IMR-90 (cell line): Measurements from ENCODE around the gene DPH2. TPM values are rescaled to one million over a fixed set of nuclear protein-coding genes. Genes with fewer than 3 reads are reported as not detected.

Source experiments
- ATAC-seq: fragments of 200-7000 bp; cut with Tn5 transposase; 2 replicates; pipeline ENCODE4 v1.9.1; 2020; ENCODE audit warnings: low read depth, mild to moderate bottlenecking, moderate library complexity
- BruUV-seq: library from RNA; stranded (reverse); fragments of 400-500 nt; replicated peaks from 2 replicates; lab custom pipeline; 2021; lab: Mats Ljungman, UMichigan
- CTCF ChIA-PET: fragments of 300-600 bp; formaldehyde crosslinking; extraction: SDS; loops from one replicate; lab custom pipeline; 2021; ENCODE audit warnings: antibody characterized with exemption; lab: Yijun Ruan, JAX
- POLR2A ChIA-PET: fragments of 300-600 bp; sonication (Branson Sonifier 250); formaldehyde crosslinking; loops from one replicate; lab custom pipeline; 2022; ENCODE audit warnings: antibody characterized with exemption; ENCODE audit not compliant: unreplicated experiment; lab: Charles Lee
- DNase-seq: peaks from one replicate; pipeline ENCODE4 v3.0.0; 2013
- H2AFZ ChIP-seq: replicated peaks from 2 replicates; pipeline ENCODE3; 2013; ENCODE audit warnings: low read length, mild to moderate bottlenecking; ENCODE audit not compliant: poor library complexity
- H2AK5ac ChIP-seq: 2 replicates; pipeline ENCODE4 v1.6.1; 2013; ENCODE audit warnings: low read depth, low read length, inconsistent platforms
- H2AK9ac ChIP-seq: replicated peaks from 2 replicates; pipeline ENCODE3; 2013; ENCODE audit warnings: mild to moderate bottlenecking, low read depth, low read length, moderate library complexity; ENCODE audit not compliant: poor library complexity
- H2BK120ac ChIP-seq: 2 replicates; pipeline ENCODE4 v1.6.1; 2013; ENCODE audit warnings: low read depth, low read length, inconsistent platforms
- H2BK15ac ChIP-seq: 3 replicates; pipeline ENCODE4 v1.6.1; 2013; ENCODE audit warnings: low read depth, low read length, inconsistent platforms
- H2BK20ac ChIP-seq: 2 replicates; pipeline ENCODE4 v1.6.1; 2013; ENCODE audit warnings: low read depth, mild to moderate bottlenecking, inconsistent platforms, low read length, moderate library complexity
- H2BK5ac ChIP-seq: 2 replicates; pipeline ENCODE4 v1.6.1; 2013; ENCODE audit warnings: mild to moderate bottlenecking, low read depth, low read length, inconsistent platforms; ENCODE audit not compliant: poor library complexity, severe bottlenecking
- H3K14ac ChIP-seq: replicated peaks from 2 replicates; pipeline ENCODE4 v1.6.1; 2013; ENCODE audit warnings: low read depth, low read length, inconsistent platforms
- H3K18ac ChIP-seq: 2 replicates; pipeline ENCODE4 v1.6.1; 2013; ENCODE audit warnings: low read depth, low read length, control low read depth
- H3K23ac ChIP-seq: 2 replicates; pipeline ENCODE4 v1.6.1; 2013; ENCODE audit warnings: low read depth, low read length, inconsistent platforms
- H3K27ac ChIP-seq: 2 replicates; pipeline ENCODE4 v1.5.1; 2013; ENCODE audit warnings: mild to moderate bottlenecking, control low read depth, low read length; ENCODE audit not compliant: insufficient read depth
- H3K27me3 ChIP-seq: 2 replicates; pipeline ENCODE4 v1.6.1; 2013; ENCODE audit warnings: low read length; ENCODE audit not compliant: control insufficient read depth, insufficient read depth
- H3K36me3 ChIP-seq: 2 replicates; pipeline ENCODE4 v1.6.1; 2013; ENCODE audit warnings: low read length, mixed read lengths; ENCODE audit not compliant: control insufficient read depth, insufficient read depth
- H3K4ac ChIP-seq: 2 replicates; pipeline ENCODE4 v1.6.1; 2013; ENCODE audit warnings: low read depth, low read length, inconsistent platforms
- H3K4me1 ChIP-seq: 2 replicates; pipeline ENCODE4 v1.6.1; 2013; ENCODE audit warnings: low read length, mixed read lengths; ENCODE audit not compliant: control insufficient read depth, insufficient read depth
- H3K4me2 ChIP-seq: 2 replicates; pipeline ENCODE4 v1.6.1; 2013; ENCODE audit warnings: low read depth, mild to moderate bottlenecking, control low read depth, low read length, moderate library complexity
- H3K4me3 ChIP-seq: 2 replicates; pipeline ENCODE4 v1.5.1; 2013; ENCODE audit warnings: low read depth, mild to moderate bottlenecking, control low read depth, low read length, moderate library complexity; ENCODE audit not compliant: insufficient read depth
- H3K56ac ChIP-seq: 2 replicates; pipeline ENCODE4 v1.6.1; 2013; ENCODE audit warnings: low read length, inconsistent platforms; ENCODE audit not compliant: insufficient read depth; ENCODE audit errors: extremely low read depth
- H3K79me1 ChIP-seq, 2 experiments: 2 replicates each; pipeline ENCODE4 v1.6.1; 2013; ENCODE audit warnings: low read length in 2 of 2, inconsistent platforms in 1 of 2, low read depth in 1 of 2
- H3K9ac ChIP-seq: 2 replicates; pipeline ENCODE4 v1.6.1; 2013; ENCODE audit warnings: low read depth, low read length, control low read depth
- H3K9me1 ChIP-seq: 2 replicates; pipeline ENCODE4 v1.6.1; 2013; ENCODE audit warnings: low read length, inconsistent platforms; ENCODE audit not compliant: insufficient read depth
- H3K9me3 ChIP-seq: 2 replicates; pipeline ENCODE4 v1.6.1; 2013; ENCODE audit warnings: low read length; ENCODE audit not compliant: control insufficient read depth, insufficient read depth
- H4K20me1 ChIP-seq: 2 replicates; pipeline ENCODE4 v1.6.1; 2013; ENCODE audit warnings: low read length, inconsistent platforms; ENCODE audit not compliant: insufficient read depth
- H4K5ac ChIP-seq: 2 replicates; pipeline ENCODE4 v1.6.1; 2013; ENCODE audit warnings: mild to moderate bottlenecking, low read depth, low read length, control low read depth
- H4K8ac ChIP-seq, 2 experiments: 2 replicates each; pipeline ENCODE4 v1.6.1; 2013; ENCODE audit warnings: low read depth in 2 of 2, low read length in 2 of 2, control low read depth in 1 of 2, inconsistent platforms in 1 of 2
- H4K91ac ChIP-seq: 2 replicates; pipeline ENCODE4 v1.6.1; 2013; ENCODE audit warnings: low read depth, low read length, inconsistent platforms; ENCODE audit not compliant: insufficient read depth
- MAFK ChIP-seq: IDR thresholded peaks from 2 replicates; pipeline ENCODE4 v1.6.1; 2012; ENCODE audit warnings: low read depth, low read length, improper control_type of control experiment
- POLR2A ChIP-seq: IDR thresholded peaks from 2 replicates; pipeline ENCODE4 v1.6.1; 2012; ENCODE audit warnings: mild to moderate bottlenecking, low read depth, low read length
- WGBS, 2 experiments: methylation state at CpG; one replicate each; pipeline versions ENCODE4 v1.1.5 to v1.1.7; 2013; ENCODE audit warnings: missing lambda C conversion rate in 2 of 2; ENCODE audit not compliant: insufficient read length in 1 of 2; ENCODE audit errors: extremely low coverage in 2 of 2; 5-methylcytosine and 5-hydroxymethylcytosine counted together
- dilution Hi-C: fragments of 300-500 bp; cut with HindIII; formaldehyde crosslinking; loops from one replicate; pipeline ENCODE4 v1.14.3; 2018; ENCODE audit warnings: low sequenced_read_pairs; ENCODE audit not compliant: unreplicated experiment
- in situ Hi-C: fragments of 300-500 bp; cut with MboI; formaldehyde crosslinking; loops from 3 replicates; pipeline ENCODE4 v1.14.3; 2019; ENCODE audit warnings: low sequenced_read_pairs, inconsistent platforms, mixed read lengths
- intact Hi-C: fragments of 100-400 bp; cut with micrococcal nuclease; formaldehyde crosslinking; loops from 2 replicates; pipeline ENCODE4 v1.10.0; 2022
- polyA plus RNA-seq, 3 experiments: library from polyadenylated mRNA; depleted of rRNA; stranded (reverse); fragments of >200 nt; gene quantifications; 2 replicates each; pipeline ENCODE4 v1.2.3, GENCODE V29; 2012; ENCODE audit warnings: low replicate concordance in 1 of 3
- total RNA-seq: library from RNA; depleted of rRNA; stranded (reverse); fragments of >200 nt; gene quantifications from 2 replicates; pipeline ENCODE4 v1.2.3, GENCODE V29; 2012

Gene DPH2
- total and polyA plus RNA-seq, 2 of the 4 experiments (the other 2 are of a cell fraction) = 21.0 to 32.2 TPM

DNA sequence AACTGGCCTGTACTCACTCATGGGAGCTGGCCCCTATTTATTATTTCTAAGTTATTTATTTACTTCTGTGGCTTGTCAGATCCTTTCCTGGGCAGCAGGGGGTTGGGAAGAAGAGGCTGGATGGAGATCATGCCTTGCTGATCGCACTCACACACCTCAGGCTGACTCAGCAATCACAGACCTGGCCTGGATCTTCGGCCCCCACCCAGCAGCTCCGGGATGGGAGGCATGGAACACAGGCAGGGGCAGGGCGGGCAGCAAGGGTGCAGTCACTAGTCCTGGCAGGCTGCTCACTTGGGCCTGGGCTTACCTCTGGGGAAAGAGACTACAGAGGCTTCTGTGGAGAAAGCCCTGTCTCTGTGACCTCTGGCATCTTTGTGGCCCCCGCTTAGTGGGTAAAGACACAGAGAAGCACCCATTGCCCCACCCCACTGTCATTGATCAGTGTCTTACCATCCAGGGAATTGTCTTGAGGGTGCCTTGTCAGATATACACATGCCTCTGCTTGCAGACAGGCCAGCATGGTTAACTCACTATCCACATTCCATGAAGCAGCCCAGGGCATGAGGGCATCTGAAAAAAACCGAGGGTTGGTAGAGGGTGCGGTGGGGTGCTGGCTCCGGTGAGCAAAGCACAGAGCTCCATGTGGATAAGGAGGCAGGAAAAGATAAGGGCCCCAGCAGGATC lies 32.5 kb upstream of the DPH2 start:
- Histone ChIP-seq H3K14ac (no peak overlapping the region), H4K8ac (no peak overlapping the region), H3K36me3 (no peaks in the 10 kb centered on the region), H3K4me1 (peaks cover 10% of the 10 kb centered on the region), H3K27me3 (no peaks in the 10 kb centered on the region; the same call in 1 of the 2 replicates), H3K9me1 (peaks cover 6% of the 10 kb centered on the region), H2BK15ac (no peak overlapping the region), H4K91ac (no peak overlapping the region), H2BK120ac (no peak overlapping the region), H3K18ac (no peak overlapping the region), H3K27ac (no peak overlapping the region), H3K23ac (no peak overlapping the region), H3K4me3 (no peak overlapping the region), H3K4ac (peak overlapping the region; percentile 9; the same call in 1 of the 2 replicates), H2BK5ac (no peak overlapping the region), H2BK20ac (no peak overlapping the region), H2AFZ (peak overlapping the region; percentile 85), H3K9me3 (no peaks in the 10 kb centered on the region), H4K20me1 (peaks cover 3% of the 10 kb centered on the region; the same call in 1 of the 2 replicates), H3K56ac (no peak overlapping the region), H4K5ac (no peak overlapping the region), H2AK9ac (no peak overlapping the region), H2AK5ac (no peak overlapping the region), H3K79me1 (peaks cover 0 to 8% of the 10 kb centered on the region in 2 experiments; a peak in 1 of 4 replicates), H3K9ac (no peak overlapping the region), H3K4me2 (no peak overlapping the region)
- POLR2A ChIA-PET = no interaction called here
- DNase-seq = no peak
- TF ChIP-seq POLR2A = no peak
- TF ChIP-seq MAFK = peak; percentile 38; the same call in 1 of the 2 replicates
- in situ Hi-C loops = no loop called here
- WGBS, 2 experiments = 100% methylated on average over 3 of the region's 8 CpGs; no CpG with 5 or more reads in 1 of the 2 experiments
- dilution Hi-C loops = no loop called here
- intact Hi-C loops = no loop called here
- CTCF ChIA-PET = interaction anchor here (0.8 to 5.6 kb wide), 3 partner anchors 111 to 174 kb away, joined by 3 to 149 read pairs (median 6); no protein-coding TSS in a partner anchor
- BruUV-seq = no TSS peak
- ATAC-seq = no peak
